IPS-NIHi7 (cell line): ENCODE results near the gene SMYD2.
A peak's percentile ranks its signal among the peaks of the same experiment; 100 is the strongest.

Experiments used
- DNase-seq: peaks from one replicate; pipeline ENCODE4 v3.0.0; 2012; ENCODE audit warnings: mixed read lengths; ENCODE audit errors: extremely low spot score

The SMYD2 gene, protein sequence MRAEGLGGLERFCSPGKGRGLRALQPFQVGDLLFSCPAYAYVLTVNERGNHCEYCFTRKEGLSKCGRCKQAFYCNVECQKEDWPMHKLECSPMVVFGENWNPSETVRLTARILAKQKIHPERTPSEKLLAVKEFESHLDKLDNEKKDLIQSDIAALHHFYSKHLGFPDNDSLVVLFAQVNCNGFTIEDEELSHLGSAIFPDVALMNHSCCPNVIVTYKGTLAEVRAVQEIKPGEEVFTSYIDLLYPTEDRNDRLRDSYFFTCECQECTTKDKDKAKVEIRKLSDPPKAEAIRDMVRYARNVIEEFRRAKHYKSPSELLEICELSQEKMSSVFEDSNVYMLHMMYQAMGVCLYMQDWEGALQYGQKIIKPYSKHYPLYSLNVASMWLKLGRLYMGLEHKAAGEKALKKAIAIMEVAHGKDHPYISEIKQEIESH

DNA sequence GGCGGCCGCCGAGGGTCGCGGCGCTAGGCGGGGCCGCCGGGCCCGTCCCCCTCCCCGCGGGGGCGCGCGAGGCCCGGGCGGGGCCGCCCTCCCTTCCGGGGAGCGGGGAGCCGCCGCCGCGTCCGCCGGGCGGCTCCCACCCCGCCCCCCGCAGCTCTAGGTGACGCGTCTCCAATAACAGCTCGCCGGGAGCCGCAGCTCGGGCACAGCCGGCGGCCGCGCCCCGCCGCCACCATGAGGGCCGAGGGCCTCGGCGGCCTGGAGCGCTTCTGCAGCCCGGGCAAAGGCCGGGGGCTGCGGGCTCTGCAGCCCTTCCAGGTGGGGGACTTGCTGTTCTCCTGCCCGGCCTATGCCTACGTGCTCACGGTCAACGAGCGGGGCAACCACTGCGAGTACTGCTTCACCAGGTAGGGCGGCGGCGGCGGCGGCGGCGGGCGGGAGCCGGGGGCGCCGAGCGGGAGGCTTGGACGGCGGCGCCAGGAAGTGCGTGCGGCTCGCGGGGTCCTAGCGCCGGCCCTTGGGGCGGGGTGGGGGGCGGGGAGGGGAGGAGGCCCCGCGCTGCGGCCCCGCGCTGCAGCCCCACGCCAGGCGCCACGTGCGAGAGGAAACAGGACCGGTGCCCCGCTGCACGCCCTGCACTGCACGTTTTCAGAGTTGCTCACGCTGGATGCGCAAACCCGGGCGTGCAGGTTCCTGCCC is at the start of gene SMYD2:
Gene SMYD2, plus strand, starts transcription at position 139 of the 699 bp plus-strand sequence. Its CDS starts 96 bp downstream, at position 235.
- peak; percentile 68 for DNase-seq

DNA sequence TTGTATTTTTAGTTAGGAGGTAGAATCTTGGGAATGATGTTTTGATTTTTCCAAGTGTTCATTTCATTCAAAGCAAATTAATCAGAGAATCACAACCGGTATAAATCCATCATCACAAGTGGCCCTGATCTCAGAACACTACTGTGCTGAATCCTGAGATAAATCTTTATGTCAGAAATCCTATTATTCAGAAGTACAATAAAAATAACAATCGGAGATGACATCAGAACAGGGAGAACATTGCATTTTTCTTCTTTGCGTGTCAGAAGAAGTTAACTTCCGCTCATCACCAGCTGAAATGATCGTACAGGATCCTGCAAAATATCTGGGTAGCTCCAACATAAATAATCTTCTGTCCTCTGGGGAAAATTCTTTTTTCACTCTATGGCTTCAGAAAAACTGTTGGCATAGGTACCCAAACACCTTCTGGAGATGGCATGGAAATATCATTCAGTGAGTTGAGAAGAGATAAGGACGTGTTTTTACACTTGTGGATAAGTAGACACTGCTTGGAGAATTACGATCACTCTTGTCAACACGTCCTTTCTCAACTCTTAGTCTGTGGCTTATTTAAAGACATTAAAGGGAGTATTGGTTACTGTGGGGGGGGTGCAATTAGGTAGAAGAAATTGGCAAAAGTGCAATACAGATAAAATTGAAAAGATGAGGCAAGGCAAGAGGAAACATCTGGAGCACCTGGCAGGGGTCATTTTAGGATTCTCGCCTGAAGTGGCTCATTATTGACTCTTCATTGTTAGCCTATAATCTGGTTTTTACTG is 46.9 kb upstream of the SMYD2 start:
- no peak for DNase-seq

DNA sequence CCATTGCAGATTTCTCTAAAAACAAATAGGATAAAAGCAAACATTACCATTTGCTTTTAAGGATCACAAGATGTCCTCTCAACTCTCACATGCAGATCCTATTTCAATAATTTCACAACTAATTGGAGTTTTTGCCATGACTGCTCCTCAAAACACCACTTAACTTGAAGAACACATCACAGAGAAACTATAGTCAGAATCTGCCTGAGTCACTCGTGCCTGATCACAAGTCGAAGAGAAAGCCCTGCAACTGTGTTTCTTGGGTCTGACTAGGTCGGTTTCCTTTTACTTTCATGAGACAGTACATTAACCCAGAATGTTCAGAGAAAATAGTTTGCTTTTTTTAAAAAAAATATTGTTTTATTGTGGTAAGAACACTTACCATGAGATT is 46.3 kb upstream of the SMYD2 start:
- no peak for DNase-seq

DNA sequence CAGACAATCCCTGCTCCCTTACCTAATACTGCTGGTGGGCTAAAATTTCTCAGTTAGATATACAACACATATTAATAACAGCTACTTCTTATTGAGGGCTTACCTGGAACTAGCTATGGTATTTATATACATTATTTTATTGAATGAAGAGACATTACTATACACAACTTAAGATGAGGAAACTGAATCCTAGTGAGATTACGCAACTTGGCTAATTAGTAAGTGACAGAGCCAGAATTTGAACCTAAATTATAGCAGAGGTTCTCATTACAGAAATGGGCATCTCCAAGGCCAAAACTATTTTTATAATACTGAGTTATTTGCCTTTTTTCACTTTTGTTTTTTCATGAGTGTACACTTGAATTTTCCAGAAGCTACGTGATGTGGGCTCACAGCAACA is 44.5 kb upstream of the SMYD2 start:
- no peak for DNase-seq

DNA sequence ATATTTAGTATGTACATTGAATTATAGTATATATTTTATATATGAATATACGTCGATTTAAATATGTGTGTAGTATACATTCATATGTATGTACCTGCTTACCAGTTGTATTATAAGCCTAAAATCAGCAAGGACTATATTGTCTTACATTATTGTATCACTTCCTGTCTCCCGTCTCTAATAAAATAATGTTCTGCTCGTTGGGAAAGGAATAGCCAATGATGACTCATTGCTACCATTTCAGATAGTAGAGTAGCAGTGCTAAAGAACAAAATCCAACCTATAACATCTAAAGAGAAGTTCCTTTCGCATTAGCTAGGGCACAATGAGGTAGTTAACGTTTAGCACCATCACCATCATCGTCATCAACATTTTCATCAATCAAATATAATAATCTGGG is 39.9 kb upstream of the SMYD2 start:
- no peak for DNase-seq

DNA sequence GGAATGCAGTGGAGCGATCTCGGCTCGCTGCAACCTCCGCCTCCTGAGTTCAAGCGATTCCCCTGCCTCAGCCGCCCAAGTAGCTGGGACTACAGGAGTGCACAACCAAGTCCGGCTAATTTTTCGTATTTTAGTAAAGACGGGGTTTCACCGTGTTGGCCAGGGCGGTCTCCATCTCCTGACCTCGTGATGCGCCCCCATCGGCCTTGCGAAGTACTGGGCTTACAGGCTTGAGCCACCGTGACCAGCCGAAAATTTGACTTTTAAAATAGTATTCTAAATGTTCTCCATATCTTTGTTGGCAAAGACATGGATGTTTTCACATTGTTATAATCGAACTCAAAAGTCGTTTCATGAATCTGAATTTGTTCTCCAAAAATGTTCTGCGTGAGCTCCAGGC is 36.7 kb upstream of the SMYD2 start:
- no peak for DNase-seq

DNA sequence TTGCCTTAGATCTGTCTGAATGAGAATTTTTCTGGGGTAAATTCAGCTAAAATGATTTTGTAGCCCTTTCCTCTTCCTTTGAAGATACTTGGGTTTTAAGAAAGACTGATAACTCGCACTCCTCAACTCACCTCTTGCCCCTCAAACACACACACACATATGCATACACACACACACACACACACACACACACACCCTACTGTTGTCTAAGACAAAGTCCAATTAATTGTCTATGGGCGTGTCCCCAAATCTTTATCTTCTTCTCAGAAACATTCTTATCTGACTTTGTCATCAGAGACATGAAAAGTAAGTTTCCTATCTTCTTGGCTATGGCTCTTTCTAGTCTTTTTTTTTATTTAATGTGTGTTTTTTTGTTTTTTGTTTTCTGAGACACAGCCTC is 36.1 kb upstream of the SMYD2 start:
- DNase-seq = no peak

DNA sequence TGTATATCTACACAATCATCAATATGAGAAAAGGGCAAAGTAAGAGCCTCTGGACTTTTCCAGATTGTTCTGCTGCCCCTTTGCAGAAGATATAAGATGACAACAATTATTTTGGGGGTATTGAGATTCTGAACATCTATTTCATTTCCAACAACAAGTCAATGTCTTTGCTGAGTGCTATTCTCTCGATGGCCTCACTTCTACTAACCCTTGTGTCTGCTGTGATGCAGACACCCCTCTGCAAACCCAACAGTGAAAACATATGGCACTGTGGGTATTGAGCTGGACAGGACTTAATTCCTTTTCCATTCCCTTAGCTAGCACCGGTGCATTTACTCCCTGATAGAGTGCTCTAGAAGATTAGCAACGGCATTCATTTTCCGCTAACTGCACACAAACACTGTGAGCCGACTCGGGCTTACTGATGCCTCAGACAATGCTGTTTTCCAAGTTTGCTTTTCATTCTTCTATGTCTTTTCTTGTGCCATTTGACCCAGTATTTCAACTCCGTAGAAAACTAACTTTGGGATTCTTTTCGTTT is 33.4 kb upstream of the SMYD2 start:
- DNase-seq = no peak

DNA sequence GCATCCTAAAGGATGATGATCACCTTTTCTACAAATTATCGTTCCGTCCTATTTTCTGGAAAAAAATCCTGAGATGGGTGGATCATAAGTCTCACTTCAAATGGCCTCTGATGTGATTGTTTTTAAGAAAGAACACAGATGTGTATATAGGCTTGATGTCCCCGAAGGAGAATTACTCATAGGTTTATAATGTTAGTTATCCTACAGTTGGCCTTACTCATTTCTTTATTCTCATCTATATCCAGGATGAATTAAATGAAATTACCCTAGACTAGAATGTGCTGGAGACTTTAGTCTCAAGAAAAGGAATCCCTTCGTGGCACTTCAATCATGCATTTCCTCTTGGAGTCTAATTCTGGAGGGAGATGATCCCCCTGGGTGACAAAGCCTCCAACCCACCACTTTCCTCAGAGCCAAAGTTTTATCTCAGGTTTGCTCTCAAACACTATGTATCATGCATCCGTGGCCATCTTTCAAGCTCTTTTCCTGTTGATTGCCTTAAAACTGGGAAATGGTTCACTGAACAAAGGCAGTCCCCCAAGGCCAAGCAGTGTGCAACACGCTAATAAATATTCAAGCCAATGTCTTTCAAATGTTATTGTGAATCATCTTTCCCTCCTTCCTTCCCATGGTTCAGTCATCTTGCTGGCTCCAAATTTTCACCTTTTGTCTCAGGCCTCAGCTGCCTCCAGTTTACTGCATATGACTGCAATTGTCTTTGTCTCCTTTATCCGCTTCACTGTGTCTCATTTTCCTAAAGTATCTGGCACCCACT is 32.5 kb upstream of the SMYD2 start:
- DNase-seq = no peak

DNA sequence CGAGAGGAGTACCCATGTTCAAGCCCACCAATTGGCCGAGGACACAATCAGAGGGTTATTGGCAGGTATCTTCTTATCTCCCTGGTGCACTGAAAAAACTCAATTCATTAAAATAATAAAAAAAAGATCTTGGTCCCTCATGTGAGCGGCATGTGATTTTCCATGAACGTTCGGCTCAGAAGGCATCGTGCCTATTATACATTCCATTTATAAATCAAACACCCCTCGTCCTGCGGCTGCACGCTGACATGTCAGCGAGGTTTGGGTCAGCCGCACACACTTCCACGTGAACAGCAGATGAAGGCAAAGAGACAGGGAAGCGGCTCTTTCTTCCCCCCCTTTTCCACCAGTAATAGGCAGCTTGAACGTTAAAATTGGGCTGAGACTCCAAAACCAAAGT is 31.3 kb upstream of the SMYD2 start:
- no peak for DNase-seq

DNA sequence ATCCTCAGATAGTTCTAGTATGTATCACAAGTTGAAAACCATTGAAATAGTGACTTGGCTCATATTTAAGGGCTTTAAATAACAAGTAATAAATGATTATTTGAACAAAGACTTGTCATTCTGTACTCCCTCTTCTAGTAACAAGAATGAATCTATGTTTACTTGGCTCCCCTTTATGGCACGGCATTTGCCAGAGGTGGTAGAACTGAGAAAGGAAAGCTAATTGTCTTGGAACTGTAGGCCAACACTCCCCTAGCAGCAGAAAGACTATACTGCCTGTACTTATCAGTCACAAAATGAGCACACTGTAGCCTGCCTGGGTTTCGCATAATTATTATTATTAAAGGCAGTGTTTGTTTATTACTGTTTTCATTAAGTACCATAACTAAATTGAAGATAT is 29.6 kb upstream of the SMYD2 start:
- DNase-seq = no peak

DNA sequence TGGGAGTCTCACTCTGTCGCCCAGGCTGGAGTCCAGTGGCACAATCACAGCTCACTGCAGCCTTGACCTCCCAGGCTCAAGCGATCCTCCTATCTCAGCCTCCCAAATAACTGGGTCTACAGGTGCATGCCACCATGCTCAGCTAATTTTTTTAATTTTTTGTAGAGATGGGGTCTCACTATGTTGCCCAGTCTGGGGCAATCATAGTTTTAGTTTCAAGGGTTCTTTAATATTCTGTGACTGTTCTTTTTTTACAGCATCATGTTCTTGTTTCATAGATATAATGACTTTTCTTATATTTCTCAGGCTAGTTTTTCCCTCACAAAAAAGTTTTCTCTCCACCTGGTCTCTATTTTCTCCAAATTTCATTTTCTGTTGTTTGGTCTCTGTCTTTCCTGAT is 25.4 kb upstream of the SMYD2 start:
- no peak for DNase-seq

DNA sequence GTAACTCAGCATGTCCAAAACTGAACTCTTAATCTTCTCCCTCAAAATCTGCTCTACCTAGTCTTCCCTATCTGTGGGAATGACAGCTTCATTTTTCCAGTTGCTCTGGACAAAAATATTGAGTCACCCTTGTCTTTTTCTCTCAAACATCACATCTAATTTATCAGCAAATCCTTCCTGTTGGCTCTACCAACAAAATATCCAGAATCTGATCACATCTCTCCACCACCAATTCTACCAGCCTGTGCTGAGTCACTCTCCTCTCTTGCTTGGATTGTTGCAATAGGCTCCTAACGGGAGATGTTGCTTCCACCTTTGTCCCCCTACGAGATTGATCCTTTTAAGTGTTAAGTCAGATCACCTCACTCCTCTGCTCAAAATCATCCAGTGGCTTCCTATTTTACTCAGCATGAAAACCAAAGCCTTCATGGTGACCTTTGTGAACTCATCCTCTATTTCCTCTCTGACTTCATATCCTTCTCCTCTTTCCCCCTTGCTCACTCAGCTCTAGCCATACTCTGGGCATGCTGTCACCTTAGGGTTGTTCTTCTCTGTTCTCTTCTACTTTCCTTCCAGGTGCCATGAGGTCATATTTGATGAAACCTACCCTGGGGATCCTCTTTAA is 21.5 kb upstream of the SMYD2 start:
- no peak for DNase-seq

DNA sequence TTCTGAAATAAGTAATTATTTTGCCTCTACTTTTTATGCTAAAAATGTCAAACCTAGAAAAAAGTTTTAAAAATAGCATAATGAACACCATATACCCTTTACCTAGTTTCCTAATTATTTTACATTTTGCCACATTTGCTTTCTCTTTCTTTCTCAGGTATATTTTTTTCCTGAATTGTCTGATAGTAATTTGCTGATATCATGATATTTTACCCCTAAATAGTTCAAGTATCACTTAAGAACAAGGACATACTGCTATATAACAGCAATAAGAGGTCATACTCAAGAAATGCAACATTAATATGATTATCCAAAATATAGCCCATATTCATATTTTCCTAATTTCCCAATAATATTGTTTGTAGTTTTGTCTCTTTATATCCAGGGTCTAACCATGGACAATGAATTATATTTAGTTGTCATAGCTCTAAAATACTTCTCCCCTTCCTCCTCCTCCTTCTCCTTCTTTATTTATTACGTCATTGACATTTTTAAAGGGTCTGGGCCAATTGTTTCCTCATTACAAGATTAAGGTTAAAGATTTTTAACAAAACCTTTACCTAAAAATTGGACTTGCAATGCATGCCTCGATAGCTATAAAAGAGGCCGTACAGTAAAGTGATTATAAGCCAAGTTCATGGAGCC is 20.3 kb upstream of the SMYD2 start:
- no peak for DNase-seq

DNA sequence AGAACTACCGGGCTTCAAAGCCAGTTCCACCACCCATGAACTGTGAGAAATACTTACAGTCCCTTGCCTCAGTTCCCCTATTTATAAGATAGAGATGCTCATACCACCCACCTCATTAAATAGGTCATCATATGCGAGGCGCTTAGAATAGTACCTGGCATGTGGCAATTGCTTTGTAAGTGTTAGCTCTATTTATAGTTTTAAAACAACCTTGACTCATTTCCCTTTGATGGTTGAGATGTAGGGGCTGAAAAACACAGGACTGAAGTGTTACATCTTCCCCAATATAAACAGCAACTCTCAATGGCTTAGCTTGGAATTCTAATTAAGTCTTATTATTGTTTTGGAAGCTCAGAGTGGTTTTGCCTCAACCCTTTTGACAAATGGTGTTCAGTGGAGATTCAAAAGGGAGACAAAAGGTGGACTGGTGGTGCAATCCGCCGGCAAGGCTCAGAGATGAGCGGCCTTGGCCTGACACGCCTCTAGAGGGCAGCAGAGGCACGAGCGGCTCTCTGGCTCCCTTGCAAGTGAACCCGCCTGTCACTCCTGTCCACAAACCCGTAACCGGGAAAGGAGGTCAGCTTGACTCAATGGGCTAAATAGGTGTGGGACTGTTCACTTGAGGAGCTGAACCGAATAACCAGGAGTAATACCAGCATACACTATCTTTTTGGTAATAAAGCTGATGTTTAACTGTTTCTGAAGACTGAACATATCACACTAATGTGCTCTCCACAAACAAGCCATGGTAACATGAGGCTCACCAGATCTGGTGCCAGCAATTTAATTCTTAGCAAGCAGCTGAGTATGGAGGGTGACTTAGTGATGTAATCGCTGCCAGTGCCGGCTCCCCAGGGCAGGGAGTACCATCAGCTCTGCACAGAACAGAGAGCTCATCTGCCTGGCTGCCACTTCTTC is 19.5 kb upstream of the SMYD2 start:
- peak; percentile 82 for DNase-seq

DNA sequence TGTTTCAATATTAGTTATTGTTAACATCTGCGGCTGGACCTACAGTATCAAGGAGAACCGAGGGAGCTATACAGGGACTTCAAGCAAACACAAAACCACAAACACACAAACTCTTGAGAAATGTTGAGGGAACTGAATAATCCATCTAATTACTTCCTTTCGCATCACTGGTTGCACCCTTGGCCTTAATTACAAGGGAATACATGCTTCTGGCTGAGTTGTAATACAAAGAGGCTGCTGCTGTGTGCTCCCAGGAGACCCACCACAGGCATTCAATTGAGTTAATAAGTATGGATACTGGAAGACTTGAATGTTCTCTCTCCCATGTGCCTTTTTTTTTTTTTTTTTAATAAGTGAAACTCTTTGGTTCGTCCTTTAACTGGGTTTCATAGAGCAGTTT is 16.8 kb upstream of the SMYD2 start:
- DNase-seq = no peak

DNA sequence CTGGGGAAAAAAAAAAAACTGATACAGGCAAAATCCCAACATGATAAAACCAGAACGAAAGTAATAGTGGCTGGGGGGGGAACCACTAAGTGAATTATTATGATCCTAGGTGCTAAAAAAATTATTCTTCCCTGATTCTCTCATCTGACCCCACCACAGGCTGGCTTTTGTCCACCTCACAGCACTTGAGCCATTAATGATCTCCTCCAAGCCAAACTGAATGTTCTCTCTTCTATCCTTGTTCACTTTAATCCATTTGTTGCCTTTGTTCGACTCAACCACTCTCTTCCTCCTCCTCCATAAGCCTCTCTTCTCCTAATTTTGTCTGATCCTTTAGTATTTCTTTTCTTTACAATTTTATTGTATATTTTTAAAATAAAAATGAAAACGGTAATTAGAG is 16.0 kb upstream of the SMYD2 start:
- no peak for DNase-seq

DNA sequence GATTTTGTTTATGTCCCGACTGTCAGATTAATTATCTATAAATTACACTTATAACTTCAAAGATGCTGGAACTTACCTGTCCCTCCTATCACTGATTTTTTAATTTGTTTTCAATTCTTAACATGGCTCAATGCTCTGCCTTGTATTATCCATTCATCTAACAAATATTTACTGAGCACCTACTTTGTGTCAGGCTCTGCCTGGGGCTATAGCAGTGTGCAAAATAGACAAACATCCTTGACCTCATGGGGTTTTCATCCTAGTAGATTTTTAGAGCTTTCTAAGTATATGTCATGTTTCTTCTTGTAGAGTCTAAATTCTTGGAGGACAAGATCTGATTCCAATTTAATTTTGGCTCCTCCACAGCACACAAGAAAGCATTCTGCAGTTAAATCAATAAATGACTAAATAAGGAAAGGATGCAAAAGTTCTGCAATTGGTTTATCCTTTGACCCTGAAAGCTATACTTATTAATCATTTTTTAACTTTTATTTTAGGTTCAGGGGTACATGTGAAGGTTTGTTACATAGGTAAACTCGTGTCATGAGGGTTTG is 10.8 kb upstream of the SMYD2 start:
- DNase-seq = no peak
